Epithelial cell of prostate (primary cell): ENCODE results near the gene APBB1IP.
"Not testable (repeated sequence)": the region's sequence is repeated elsewhere in the genome, so short reads cannot be mapped to it uniquely, and the experiment has no call there.

Experiments
- DNase-seq: peaks from one replicate; pipeline ENCODE4 v3.0.0-alpha.2; 2011; ENCODE audit warnings: low read depth, low spot score
- H3K27ac ChIP-seq: fragments of 450-650 bp; 2 replicates; pipeline ENCODE4 v1.5.1; 2017; ENCODE audit warnings: mild to moderate bottlenecking

Gene APBB1IP

GRCh38 chr10:26606389-26606877, 168.3 kb downstream of the APBB1IP start:
- DNase-seq, H3K27ac ChIP-seq: not testable (repeated sequence)

- no peak for DNase-seq
Measured at GRCh38 chr10:26612151-26612915, 174.2 kb downstream of the APBB1IP start.

More at GRCh38 chr10:26612151-26612915, 174.2 kb downstream of the APBB1IP start:
- H3K27ac ChIP-seq = no peak overlapping the region
